GM12892 (cell line): ENCODE measurements around the gene TTPAL.

Experiments
- POLR2A ChIP-seq: IDR thresholded peaks from 2 replicates; pipeline ENCODE4 v1.6.1; 2011; ENCODE audit warnings: low read depth, low read length, control low read depth
- TAF1 ChIP-seq: IDR thresholded peaks from 2 replicates; pipeline ENCODE4 v1.6.1; 2011; ENCODE audit warnings: low read depth, mild to moderate bottlenecking, control low read depth, low read length, borderline replicate concordance

DNA sequence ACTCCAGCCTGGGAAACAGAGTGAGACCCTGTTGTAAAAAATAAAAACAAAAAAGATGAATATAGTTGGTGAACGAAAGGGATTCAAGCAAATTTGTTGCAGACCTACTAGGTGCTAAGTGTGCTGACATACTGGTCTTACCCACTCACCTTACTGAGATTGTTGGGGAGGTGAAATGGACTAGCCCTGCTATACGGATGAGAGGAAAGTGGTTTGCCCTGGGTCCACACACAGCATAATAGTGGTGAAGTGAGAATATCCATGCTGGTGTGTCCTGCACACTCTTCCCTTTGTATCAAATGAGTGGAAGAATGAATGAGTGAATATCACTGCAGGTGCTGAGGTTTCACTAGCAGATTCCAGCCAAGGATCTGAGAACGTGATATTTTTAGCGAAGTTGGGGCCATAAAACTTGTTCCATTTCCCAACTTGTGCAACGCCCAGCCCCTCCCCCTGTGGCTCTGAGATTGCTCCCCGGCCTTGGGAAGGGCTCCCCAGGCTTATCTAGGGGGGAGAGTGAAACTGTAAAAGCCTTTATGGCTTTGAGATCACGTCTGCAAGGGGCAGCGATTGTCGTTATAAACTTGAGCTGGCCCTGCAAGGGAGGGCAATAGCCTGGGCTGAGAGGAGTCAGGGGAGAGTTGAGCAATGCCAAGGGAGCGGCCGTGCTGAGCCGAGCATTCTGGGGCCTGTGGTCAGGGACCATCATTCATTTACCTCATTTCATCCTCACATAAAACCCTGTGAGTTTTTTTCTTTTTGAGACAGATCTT lies 33.2 kb upstream of the TTPAL start:
- TF ChIP-seq TAF1, result no peak
- TF ChIP-seq POLR2A, result no peak
